Measurements from ENCODE around the gene AHRR.

Gene AHRR

DNA sequence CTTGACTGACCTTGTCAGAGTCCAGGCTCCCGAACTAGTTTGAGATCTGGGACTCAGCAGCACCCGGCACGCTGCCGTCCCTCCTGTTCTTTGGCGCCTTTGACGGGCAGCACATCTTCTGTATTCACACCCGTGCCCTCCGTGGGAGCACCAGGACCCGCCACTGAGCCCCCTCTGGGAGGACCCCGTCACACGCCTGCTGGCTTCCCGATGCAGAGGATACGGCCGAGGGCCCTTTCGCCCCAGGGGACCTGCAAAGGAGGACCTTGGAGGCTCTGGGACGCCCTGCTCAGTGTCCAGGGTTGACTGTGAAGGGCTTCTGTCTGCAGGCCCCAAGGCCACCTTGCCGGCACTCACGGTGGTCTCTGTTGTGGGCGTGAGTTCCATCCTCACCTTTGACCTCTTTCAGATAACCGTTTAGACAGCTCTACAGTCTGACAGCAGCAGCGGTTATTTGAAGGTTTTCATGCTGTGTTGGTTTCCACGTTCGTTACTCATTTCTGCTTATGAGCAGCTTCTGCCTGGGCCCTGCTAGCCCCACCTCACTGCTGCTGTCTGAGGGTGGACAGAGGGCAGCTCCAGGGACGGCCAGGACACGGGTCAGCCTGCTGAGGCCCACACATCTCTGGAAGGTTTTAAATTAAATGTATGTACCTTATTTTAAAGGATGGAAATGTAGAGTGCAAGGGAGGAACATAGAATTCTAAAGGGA lies 108.9 kb downstream of the AHRR start:
- in situ Hi-C loops (cut with MboI; ENCODE audit: low sequenced_read_pairs), result no loop called here
- Histone ChIP-seq H3K36me3 (replicated peaks) (no peaks in the 10 kb centered on the region; the same call in 1 of the 2 replicates), H3K4me3 (no peak overlapping the region), H3K4me1 (no peaks in the 10 kb centered on the region), H3K9me3 (no peaks in the 10 kb centered on the region), H3K27me3 (ENCODE audit: low read depth) (no peaks in the 10 kb centered on the region)
- DNase-seq (ENCODE audit: low spot score in 2 of 2), result no peak

DNA sequence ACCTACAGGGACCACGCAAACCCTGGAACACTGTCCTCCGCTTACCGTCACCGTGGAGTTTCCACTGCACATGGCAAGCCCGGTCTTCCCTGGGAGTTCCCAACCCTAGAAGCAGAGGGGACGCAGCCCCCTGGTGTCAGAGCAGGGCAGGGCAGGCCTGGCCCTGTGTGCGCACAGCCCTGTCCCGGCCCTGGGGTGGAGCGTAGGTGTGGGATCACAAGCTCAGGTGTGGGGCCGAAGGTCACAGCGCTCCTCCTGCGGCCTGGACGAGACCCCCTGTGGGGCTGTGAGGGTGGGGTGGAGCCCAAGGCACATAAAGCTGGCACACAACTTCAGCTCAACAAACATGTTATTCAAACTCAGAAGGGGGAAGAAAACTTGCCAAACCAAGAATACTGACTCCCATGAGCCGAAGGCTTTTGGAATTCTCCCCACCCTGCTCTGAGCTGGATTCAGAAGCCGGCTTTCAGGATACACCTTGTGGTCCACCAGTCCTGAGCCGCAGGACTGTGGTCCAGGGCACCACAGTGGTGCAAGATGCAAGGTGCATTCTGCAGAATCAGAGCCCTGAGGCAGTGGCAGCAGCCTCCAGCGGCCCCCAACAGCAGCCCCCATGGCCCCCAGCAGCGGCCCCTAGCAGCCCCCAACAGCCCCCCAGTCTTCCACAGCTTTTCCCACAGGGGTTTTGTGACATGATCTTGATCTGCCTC lies 109.6 kb downstream of the AHRR start:
- Histone ChIP-seq H3K4me1 (no peaks in the 10 kb centered on the region), H3K27me3 (ENCODE audit: low read depth) (no peaks in the 10 kb centered on the region), H3K4me3 (no peak overlapping the region), H3K9me3 (no peaks in the 10 kb centered on the region), H3K36me3 (replicated peaks) (no peaks in the 10 kb centered on the region; the same call in 1 of the 2 replicates)
- peak in 1 of 2 experiments; percentile 73 for DNase-seq (ENCODE audit: low spot score in 2 of 2)
- in situ Hi-C loops (cut with MboI; ENCODE audit: low sequenced_read_pairs), result no loop called here

DNA sequence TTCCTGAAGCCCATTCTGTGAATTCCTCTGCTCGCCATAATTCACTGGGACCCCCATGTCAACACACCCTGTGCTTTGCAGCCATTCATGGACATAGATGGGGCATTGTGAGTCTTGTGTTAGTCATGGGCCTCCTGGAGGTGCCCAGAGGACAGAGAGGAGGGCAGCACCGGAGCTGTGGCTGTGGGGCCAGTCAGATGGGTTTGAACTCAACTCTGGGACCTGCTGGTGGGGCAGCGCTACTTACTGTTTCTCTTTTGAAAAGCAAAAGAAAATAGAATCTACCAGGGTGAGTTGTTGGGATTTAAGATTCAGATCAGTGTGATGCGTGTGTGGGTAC lies 110.2 kb downstream of the AHRR start:
- DNase-seq (ENCODE audit: low spot score in 2 of 2), result no peak
- H3K27me3 ChIP-seq (ENCODE audit: low read depth), result no peaks in the 10 kb centered on the region
- in situ Hi-C loops (cut with MboI; ENCODE audit: low sequenced_read_pairs), result no loop called here
- no peak overlapping the region for H3K4me3 ChIP-seq
- no peaks in the 10 kb centered on the region; the same call in 1 of the 2 replicates for H3K36me3 ChIP-seq (replicated peaks)
- no peaks in the 10 kb centered on the region for H3K4me1 ChIP-seq
- H3K9me3 ChIP-seq, result no peaks in the 10 kb centered on the region

DNA sequence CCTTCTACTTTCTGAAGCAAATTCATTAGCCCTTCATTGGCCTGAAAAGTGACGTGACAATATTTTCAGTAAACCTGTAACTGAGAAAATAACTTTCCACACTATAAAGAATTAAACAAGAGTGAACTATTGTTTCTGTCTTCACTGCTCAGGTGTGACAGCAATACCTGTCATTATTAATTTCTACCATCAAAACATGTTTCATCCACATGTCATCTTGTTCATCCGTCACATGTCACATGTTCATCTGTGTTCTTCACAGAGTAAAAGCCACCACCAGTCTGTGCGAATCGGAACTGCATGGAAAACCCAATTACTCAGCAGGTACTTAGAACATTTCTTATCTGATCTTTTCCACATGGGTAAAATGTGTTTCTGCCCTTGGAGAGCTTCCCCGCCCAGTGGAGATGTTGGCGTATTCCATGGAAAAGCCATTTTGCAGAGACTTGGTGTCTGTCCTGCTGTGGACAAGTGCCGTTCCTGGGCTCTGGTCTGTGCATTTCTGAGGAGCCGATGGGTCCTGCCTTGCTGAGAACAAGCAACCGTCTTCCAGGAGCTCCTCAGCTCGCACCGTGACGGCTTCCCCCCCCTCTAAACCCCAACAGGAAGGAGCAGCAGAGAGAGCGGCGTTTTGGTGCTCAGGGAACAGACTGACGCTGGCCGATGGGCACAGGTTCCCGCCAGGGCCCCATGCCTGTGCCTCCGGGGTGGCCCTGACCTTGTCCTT lies 110.8 kb downstream of the AHRR start:
- DNase-seq (ENCODE audit: low spot score in 2 of 2), result no peak
- in situ Hi-C loops (cut with MboI; ENCODE audit: low sequenced_read_pairs), result no loop called here
- Histone ChIP-seq H3K27me3 (ENCODE audit: low read depth) (no peaks in the 10 kb centered on the region), H3K9me3 (no peaks in the 10 kb centered on the region), H3K4me3 (no peak overlapping the region), H3K36me3 (replicated peaks) (no peaks in the 10 kb centered on the region; the same call in 1 of the 2 replicates), H3K4me1 (no peaks in the 10 kb centered on the region)

DNA sequence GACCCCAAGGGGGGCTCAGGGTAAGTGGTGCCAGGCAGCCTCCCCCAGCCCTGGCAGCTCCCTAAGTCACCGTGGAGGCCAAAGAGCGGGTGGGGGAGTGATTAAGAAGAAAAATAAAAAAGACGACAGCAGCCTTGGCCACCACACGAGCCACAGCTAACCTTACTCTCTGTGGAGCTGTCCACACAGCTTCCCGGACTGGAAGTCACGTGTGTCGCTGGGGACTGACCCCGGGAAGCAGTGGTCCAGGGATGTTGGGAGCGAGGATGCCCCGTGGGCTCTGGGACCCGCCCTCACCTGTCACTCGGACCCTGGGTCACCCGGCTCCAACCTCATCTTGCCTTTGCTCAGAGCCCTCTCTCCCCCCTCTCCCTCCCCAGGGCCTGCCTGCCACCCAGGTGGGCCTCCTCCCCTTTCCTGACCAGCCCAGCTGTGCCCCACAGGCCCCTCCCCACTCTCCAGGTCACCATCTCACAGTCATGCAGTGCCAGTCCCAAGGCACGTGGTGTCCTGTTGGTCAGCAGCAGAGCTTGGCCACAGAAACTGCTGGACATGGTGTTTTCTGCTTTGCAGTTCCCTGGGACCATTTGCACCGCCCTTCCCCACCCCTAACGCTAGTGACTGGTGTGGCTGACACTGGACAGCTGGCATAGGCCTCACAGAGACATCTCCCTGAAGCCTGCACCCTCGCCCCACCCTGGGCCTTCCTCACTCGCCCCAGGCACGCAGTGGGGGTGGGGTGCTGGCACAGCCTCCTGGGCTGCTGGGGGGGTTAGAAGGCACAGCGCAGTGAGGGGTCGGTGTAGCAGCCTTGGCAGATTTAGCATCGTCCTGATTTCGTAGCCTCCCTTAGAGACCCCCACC lies 111.6 kb downstream of the AHRR start:
- in situ Hi-C loops (cut with MboI; ENCODE audit: low sequenced_read_pairs), result no loop called here
- Histone ChIP-seq H3K4me1 (no peaks in the 10 kb centered on the region), H3K4me3 (no peak overlapping the region), H3K27me3 (ENCODE audit: low read depth) (no peaks in the 10 kb centered on the region), H3K9me3 (no peaks in the 10 kb centered on the region), H3K36me3 (replicated peaks) (no peaks in the 10 kb centered on the region; the same call in 1 of the 2 replicates)
- no peak for DNase-seq (ENCODE audit: low spot score in 2 of 2)

DNA sequence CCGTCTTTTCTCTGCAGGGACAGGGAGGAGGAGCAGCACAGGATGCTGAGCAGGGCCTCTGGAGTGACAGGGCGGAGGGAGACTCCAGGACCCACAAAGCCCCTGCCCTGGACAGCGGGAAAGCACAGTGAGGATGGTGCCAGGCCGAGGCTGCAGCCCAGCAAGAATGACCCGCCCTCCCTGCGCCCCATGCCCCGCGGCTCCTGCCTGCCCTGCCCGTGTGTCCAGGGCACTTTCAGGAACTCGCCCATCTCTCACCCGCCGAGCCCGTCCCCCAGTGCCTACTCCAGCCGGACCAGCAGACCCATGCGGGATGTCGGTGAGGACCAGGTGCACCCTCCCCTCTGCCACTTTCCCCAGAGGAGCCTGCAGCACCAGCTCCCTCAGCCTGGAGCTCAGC lies 112.3 kb downstream of the AHRR start:
- Histone ChIP-seq H3K4me3 (no peak overlapping the region), H3K27me3 (ENCODE audit: low read depth) (no peaks in the 10 kb centered on the region), H3K4me1 (no peaks in the 10 kb centered on the region), H3K36me3 (replicated peaks) (no peaks in the 10 kb centered on the region; the same call in 1 of the 2 replicates), H3K9me3 (no peaks in the 10 kb centered on the region)
- DNase-seq (ENCODE audit: low spot score in 2 of 2), result no peak
- in situ Hi-C loops (cut with MboI; ENCODE audit: low sequenced_read_pairs), result no loop called here

DNA sequence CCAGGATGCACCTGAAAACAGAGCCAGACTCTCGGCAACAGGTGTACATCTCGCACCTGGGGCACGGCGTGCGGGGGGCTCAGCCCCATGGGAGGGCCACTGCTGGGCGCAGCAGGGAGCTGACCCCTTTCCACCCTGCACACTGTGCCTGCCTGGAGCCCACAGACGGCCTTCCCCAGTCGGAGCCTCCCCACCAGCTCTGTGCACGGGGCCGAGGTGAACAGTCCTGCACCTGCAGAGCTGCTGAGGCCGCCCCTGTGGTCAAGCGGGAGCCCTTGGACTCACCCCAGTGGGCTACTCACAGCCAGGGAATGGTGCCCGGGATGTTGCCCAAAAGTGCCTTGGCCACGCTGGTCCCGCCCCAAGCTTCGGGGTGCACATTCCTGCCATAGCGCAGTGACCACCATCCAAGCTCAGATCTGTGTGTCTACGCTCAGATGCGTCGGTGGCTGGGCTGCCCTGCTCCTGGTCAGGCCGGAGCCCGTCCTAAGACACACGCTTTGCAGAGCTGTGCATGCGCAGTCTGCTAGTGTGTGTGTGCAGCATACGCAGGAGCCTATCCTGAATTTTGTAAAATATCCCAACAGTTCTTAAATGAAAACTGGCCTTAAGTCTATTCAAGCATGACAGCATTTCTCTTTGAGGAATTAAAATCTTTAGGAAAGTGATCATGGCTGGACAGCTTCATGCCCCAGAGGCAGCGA lies 113.1 kb downstream of the AHRR start:
- Histone ChIP-seq H3K9me3 (no peaks in the 10 kb centered on the region), H3K4me3 (no peak overlapping the region), H3K4me1 (no peaks in the 10 kb centered on the region), H3K27me3 (ENCODE audit: low read depth) (no peaks in the 10 kb centered on the region), H3K36me3 (replicated peaks) (no peaks in the 10 kb centered on the region; the same call in 1 of the 2 replicates)
- in situ Hi-C loops (cut with MboI; ENCODE audit: low sequenced_read_pairs), result loop anchor here (5.0 kb wide), 1 partner anchor 122 kb away; no protein-coding TSS in a partner anchor
- no peak for DNase-seq (ENCODE audit: low spot score in 2 of 2)

DNA sequence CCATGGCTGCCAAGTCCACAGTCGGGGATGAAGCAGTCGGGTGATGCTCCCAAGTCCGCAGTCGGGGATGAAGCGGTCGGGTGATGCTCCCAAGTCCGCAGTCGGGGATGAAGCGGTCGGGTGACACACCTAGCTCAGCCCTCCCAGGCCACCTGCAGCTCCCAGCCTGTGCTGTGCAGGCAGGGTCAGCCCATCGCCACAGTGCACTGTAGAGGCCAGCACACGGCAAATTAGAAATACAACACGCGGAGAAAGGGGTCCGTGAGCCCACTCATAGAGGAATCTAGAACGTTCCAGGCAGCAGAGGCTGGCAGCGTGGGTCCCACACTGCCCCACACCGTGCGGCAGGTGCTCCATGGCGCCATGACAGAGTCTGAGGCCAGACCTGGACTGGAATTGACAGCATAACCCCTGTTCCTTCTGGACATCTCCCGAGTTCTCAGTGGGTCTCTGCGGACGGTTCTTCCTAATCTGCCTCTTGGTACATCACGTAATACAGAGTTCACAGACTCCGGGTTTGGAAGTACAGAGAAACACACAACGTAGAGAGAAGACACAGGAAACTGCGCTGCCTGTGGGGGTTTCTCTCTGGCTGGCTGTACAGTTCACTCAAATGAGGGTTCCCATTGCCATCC lies 113.8 kb downstream of the AHRR start:
- in situ Hi-C loops (cut with MboI; ENCODE audit: low sequenced_read_pairs), result loop anchor here (5.0 kb wide), 1 partner anchor 123 kb away; no protein-coding TSS in a partner anchor
- no peaks in the 10 kb centered on the region for H3K4me1 ChIP-seq

DNA sequence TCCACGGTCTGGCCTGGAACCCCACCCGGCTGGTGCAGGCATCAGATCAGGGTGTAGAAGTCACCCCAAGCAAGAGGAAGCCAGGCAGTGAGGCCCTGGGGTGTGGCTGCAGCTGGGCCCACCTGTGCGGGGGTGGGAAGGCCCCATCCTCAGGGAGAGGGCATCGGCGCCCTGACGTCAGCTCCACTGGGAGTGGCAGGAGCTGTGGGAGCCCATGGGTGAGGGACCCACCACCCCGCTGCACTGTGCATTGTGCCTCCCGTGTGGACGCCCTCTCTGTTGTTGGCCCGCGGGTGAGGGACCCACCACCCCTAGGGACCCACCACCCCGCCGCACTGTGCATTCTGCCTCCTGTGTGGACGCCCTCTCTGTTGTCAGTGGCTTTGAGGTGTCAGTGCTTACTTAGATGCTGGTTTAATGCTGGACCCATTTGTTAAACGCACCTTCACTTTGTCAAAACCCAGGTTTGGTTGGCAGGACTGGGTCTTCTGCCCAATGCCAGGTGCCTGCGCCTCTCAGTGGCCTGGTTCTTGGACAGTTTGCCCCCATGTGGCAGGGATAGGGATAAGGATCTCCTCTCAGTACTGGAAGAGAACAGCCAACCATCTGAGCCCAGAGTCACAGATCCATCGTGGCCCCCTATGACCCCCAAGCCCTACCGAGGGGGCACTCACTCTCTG lies 114.6 kb downstream of the AHRR start:
- no peaks in the 10 kb centered on the region for H3K36me3 ChIP-seq (replicated peaks)
- no peaks in the 10 kb centered on the region for H3K9me3 ChIP-seq
- in situ Hi-C loops (cut with MboI; ENCODE audit: low sequenced_read_pairs), result loop anchor here (5.0 kb wide), 1 partner anchor 124 kb away; no protein-coding TSS in a partner anchor
- no peaks in the 10 kb centered on the region for H3K27me3 ChIP-seq (ENCODE audit: low read depth)
- DNase-seq (ENCODE audit: low spot score in 2 of 2), result peak in 1 of 2 experiments; percentile 36
- H3K4me1 ChIP-seq, result no peaks in the 10 kb centered on the region
- H3K4me3 ChIP-seq, result no peak overlapping the region

More for the DNA sequence above, 113.8 kb downstream of the AHRR start:
- H3K27me3 ChIP-seq (ENCODE audit: low read depth), result no peaks in the 10 kb centered on the region
- H3K4me3 ChIP-seq, result no peak overlapping the region
- DNase-seq (ENCODE audit: low spot score in 2 of 2), result no peak
- H3K36me3 ChIP-seq (replicated peaks), result no peaks in the 10 kb centered on the region; the same call in 1 of the 2 replicates
- H3K9me3 ChIP-seq, result no peaks in the 10 kb centered on the region

DNA sequence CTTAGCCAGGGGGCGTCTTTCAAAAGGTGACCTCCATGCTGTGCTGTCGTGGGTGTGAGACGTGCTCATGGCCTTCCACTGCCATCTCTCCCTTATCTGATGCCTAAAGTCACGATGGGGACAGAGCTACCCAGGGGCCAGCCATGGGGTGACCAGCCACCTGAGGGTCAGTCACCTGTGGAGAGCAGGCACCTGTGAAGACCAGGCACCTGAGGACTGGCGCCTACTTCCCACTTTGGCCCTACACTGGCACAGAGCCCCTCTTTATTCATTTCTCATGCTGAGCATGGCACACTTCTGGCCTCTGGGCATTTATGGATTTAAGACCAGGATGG lies 115.1 kb downstream of the AHRR start:
- H3K4me1 ChIP-seq, result no peaks in the 10 kb centered on the region
- DNase-seq (ENCODE audit: low spot score in 2 of 2), result no peak
- H3K36me3 ChIP-seq (replicated peaks), result no peaks in the 10 kb centered on the region
- no peaks in the 10 kb centered on the region for H3K9me3 ChIP-seq
- no peak overlapping the region for H3K4me3 ChIP-seq
- in situ Hi-C loops (cut with MboI; ENCODE audit: low sequenced_read_pairs), result loop anchor here (5.0 kb wide), 1 partner anchor 124 kb away; no protein-coding TSS in a partner anchor
- no peaks in the 10 kb centered on the region for H3K27me3 ChIP-seq (ENCODE audit: low read depth)

DNA sequence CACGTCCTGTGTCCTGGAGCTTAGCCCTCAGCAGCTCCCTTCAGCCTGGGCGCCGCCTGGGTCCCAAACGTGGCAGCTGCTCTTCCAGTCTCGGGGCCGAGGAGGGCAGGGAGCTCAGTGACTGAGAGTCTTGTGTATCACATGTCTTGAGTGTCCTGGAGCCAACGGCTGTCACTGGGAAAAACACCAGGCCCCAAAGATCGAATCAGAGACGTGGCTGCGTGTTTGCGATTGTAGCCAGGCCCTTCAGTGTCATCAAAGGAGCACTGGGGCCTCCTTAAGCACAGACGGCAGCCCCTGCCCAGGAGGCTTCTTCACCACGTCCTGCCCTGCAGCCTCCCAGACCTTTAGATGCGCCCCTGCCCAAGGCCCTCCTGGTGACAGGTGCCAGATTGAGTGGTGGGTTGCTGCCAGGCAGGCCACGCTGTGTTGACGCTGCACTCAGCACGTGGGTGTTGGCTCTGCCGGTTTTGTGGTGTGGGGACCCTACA lies 115.8 kb downstream of the AHRR start:
- Histone ChIP-seq H3K27me3 (ENCODE audit: low read depth) (no peaks in the 10 kb centered on the region), H3K36me3 (replicated peaks) (no peaks in the 10 kb centered on the region), H3K4me3 (no peak overlapping the region), H3K4me1 (no peaks in the 10 kb centered on the region), H3K9me3 (no peaks in the 10 kb centered on the region)
- in situ Hi-C loops (cut with MboI; ENCODE audit: low sequenced_read_pairs), result loop anchor here (5.0 kb wide), 1 partner anchor 125 kb away; no protein-coding TSS in a partner anchor
- DNase-seq (ENCODE audit: low spot score in 2 of 2), result no peak

DNA sequence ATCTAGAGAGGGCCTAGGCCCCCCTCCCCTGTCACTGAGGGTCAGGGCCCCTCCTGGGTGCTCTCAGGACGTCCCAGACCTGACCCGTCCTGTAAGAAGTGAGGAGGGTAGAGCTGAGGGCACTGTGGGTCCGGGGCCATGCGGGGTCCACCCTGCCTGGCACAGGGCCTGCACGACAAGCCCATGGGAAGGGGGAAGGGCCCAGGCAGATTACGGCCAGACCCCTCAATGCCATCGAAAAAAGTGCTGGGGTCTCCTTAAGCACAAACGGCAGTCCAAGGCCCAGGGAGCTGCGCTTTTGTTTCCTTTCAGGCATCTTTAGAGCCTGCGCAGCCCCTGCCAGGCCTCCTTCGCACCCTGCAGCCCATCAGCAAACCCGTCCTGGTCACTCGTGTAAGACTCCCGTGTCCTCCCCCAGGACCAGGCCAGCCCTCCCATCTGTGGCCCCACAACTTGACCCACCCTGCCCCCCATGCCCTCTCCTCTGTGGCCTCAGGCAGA lies 117.0 kb downstream of the AHRR start:
- Histone ChIP-seq H3K4me3 (no peak overlapping the region), H3K27me3 (ENCODE audit: low read depth) (no peaks in the 10 kb centered on the region), H3K9me3 (no peaks in the 10 kb centered on the region), H3K36me3 (replicated peaks) (no peaks in the 10 kb centered on the region), H3K4me1 (no peaks in the 10 kb centered on the region)
- in situ Hi-C loops (cut with MboI; ENCODE audit: low sequenced_read_pairs), result loop anchor here (5.0 kb wide), 1 partner anchor 126 kb away; no protein-coding TSS in a partner anchor
- no peak for DNase-seq (ENCODE audit: low spot score in 2 of 2)

All from HAP-1 (cell line).